ENCODE data around the gene EXOC4.

Gene EXOC4

DNA sequence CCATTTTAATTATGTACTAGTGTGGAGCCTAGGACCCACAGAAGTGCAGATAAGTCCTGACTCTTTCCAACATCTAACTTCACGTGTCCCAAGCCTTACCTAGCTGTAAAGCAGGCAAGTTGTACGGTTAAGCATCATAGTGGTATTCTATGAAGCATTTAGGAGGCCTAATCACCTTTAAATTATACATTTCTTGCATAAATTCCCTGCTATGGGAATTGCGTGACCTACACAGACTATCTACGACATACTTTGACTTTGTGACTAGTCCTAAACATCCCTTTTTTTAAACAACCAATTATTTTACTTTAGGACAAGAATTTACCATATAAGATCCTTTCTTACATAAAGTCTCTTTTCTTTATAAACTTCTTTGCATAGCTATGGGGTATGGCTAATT is 836.6 kb downstream of the EXOC4 start:
- DNase-seq (ENCODE audit: low spot score), result peak; percentile 21
- H3K9ac ChIP-seq (ENCODE audit: low read depth, low read length, poor library complexity), result no peak overlapping the region
- H2BK15ac ChIP-seq (ENCODE audit: low read length), result no peak overlapping the region
- no peak overlapping the region for H3K4me2 ChIP-seq (ENCODE audit: insufficient read depth, low read length, poor library complexity, severe bottlenecking)
- H3K14ac ChIP-seq (ENCODE audit: low read length), result no peak overlapping the region
- no peak overlapping the region for H3K27ac ChIP-seq (replicated peaks; ENCODE audit: low read length)
- H3K9me3 ChIP-seq (replicated peaks in 1 of 2; ENCODE audit: control insufficient read depth in 2 of 2, insufficient read depth in 1 of 2, low read depth in 1 of 2, low read length in 2 of 2), result peaks cover 5 to 22% of the 10 kb centered on the region in 2 donors
- WGBS, 2 donors (ENCODE audit: extremely low coverage in 2 of 2, insufficient read length in 2 of 2, insufficient replicate concordance in 1 of 2), result no CpG with 5 or more reads among the region's 4 CpGs
- no peaks in the 10 kb centered on the region for H3K27me3 ChIP-seq (ENCODE audit: control insufficient read depth in 3 of 3, insufficient read depth in 3 of 3, low read depth in 1 of 3, low read length in 3 of 3)
- no peak overlapping the region for H2BK5ac ChIP-seq (ENCODE audit: low read length)
- H3K23ac ChIP-seq (ENCODE audit: low read depth, low read length, poor library complexity), result no peak overlapping the region
- H3K36me3 ChIP-seq (replicated peaks in 1 of 2; ENCODE audit: control insufficient read depth in 2 of 2, insufficient read depth in 2 of 2, low read length in 2 of 2), result no peaks in the 10 kb centered on the region
- H2BK12ac ChIP-seq (ENCODE audit: low read length), result no peak overlapping the region
- no peak overlapping the region for H4K91ac ChIP-seq (ENCODE audit: low read depth, low read length, poor library complexity)
- no peak overlapping the region for H4K8ac ChIP-seq (ENCODE audit: low read depth, low read length)
- no peaks in the 10 kb centered on the region for H3K79me1 ChIP-seq (ENCODE audit: low read depth, low read length)
- H2AFZ ChIP-seq (ENCODE audit: low read length), result no peak overlapping the region
- no peak overlapping the region for H3K4ac ChIP-seq (ENCODE audit: low read length)
- H3K4me1 ChIP-seq (ENCODE audit: control insufficient read depth in 2 of 2, insufficient read depth in 1 of 2, low read depth in 1 of 2, low read length in 2 of 2), result no peaks in the 10 kb centered on the region
- H2AK5ac ChIP-seq (ENCODE audit: low read depth, low read length), result no peak overlapping the region
- H3K4me3 ChIP-seq (ENCODE audit: low read length in 2 of 2), result no peak overlapping the region
- no peak overlapping the region for H3K18ac ChIP-seq (ENCODE audit: low read length)
- no peak overlapping the region for H2BK120ac ChIP-seq (ENCODE audit: low read depth, low read length)

DNA sequence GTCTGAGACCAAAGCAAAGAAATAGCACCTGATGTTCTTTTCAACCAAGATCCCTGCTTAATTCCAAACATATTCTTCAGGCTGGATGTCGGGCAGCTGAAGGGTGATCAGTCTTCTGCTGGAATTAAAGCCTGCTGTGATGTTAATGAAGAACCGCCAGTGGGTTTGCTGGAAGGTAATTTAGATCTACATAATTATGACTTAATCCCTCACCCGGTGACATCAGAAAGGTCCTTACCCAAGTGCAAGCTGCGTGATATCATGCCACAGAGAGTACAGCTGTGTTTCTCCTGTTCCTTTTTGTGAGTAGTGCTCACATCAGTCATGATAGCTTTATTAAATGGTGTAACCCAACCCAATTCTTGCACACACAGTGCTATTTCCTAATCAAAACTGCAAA is 845.2 kb downstream of the EXOC4 start:
- H4K8ac ChIP-seq (ENCODE audit: low read depth, low read length), result no peak overlapping the region
- H2BK15ac ChIP-seq (ENCODE audit: low read length), result no peak overlapping the region
- H3K27me3 ChIP-seq (ENCODE audit: control insufficient read depth in 3 of 3, insufficient read depth in 3 of 3, low read depth in 1 of 3, low read length in 3 of 3), result no peaks in the 10 kb centered on the region
- H3K36me3 ChIP-seq (replicated peaks in 1 of 2; ENCODE audit: control insufficient read depth in 2 of 2, insufficient read depth in 2 of 2, low read length in 2 of 2), result no peaks in the 10 kb centered on the region
- no peak for DNase-seq (ENCODE audit: low spot score)
- no peak overlapping the region for H2AK5ac ChIP-seq (ENCODE audit: low read depth, low read length)
- H3K18ac ChIP-seq (ENCODE audit: low read length), result no peak overlapping the region
- H3K27ac ChIP-seq (replicated peaks; ENCODE audit: low read length), result no peak overlapping the region
- no peak overlapping the region for H3K9ac ChIP-seq (ENCODE audit: low read depth, low read length, poor library complexity)
- no peak overlapping the region for H2AFZ ChIP-seq (ENCODE audit: low read length)
- H2BK5ac ChIP-seq (ENCODE audit: low read length), result no peak overlapping the region
- H2BK12ac ChIP-seq (ENCODE audit: low read length), result no peak overlapping the region
- H3K4me1 ChIP-seq (ENCODE audit: control insufficient read depth in 2 of 2, insufficient read depth in 1 of 2, low read depth in 1 of 2, low read length in 2 of 2), result no peaks in the 10 kb centered on the region
- H2BK120ac ChIP-seq (ENCODE audit: low read depth, low read length), result no peak overlapping the region
- no peak overlapping the region for H3K4ac ChIP-seq (ENCODE audit: low read length)
- WGBS, 2 donors (ENCODE audit: extremely low coverage in 2 of 2, insufficient read length in 2 of 2, insufficient replicate concordance in 1 of 2), result no CpG with 5 or more reads among the region's 4 CpGs
- H3K14ac ChIP-seq (ENCODE audit: low read length), result no peak overlapping the region
- no peak overlapping the region for H3K23ac ChIP-seq (ENCODE audit: low read depth, low read length, poor library complexity)
- no peak overlapping the region for H3K4me2 ChIP-seq (ENCODE audit: insufficient read depth, low read length, poor library complexity, severe bottlenecking)
- no peaks in the 10 kb centered on the region for H3K79me1 ChIP-seq (ENCODE audit: low read depth, low read length)
- peaks cover 0 to 5% of the 10 kb centered on the region in 2 donors for H3K9me3 ChIP-seq (replicated peaks in 1 of 2; ENCODE audit: control insufficient read depth in 2 of 2, insufficient read depth in 1 of 2, low read depth in 1 of 2, low read length in 2 of 2)
- H3K4me3 ChIP-seq (ENCODE audit: low read length in 2 of 2), result no peak overlapping the region
- H4K91ac ChIP-seq (ENCODE audit: low read depth, low read length, poor library complexity), result no peak overlapping the region

DNA sequence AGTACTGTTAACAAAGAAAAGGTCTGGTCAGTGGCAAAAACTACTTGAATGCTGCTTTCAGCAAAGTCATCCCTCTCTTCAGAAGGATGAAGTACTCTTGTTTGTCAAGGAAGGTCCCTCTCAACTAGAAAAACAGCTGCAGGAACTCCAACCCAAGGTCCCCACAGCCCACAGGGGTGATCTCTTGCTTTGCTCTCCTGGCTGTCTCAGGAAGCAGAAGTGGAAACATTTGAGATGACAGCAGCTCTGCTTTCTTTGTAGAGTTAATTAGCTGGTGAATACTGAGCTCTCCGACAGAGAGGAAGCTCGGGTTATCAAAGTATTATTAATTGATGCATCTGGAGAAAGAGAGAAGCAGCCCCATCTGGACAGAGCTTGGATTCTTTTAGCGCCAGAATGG is 848.8 kb downstream of the EXOC4 start:
- Histone ChIP-seq H3K27me3 (ENCODE audit: control insufficient read depth in 3 of 3, insufficient read depth in 3 of 3, low read depth in 1 of 3, low read length in 3 of 3) (no peaks in the 10 kb centered on the region), H3K4ac (ENCODE audit: low read length) (no peak overlapping the region), H2BK120ac (ENCODE audit: low read depth, low read length) (no peak overlapping the region), H3K18ac (ENCODE audit: low read length) (no peak overlapping the region), H2BK12ac (ENCODE audit: low read length) (no peak overlapping the region), H3K9ac (ENCODE audit: low read depth, low read length, poor library complexity) (no peak overlapping the region), H3K36me3 (replicated peaks in 1 of 2; ENCODE audit: control insufficient read depth in 2 of 2, insufficient read depth in 2 of 2, low read length in 2 of 2) (no peaks in the 10 kb centered on the region), H3K27ac (replicated peaks; ENCODE audit: low read length) (no peak overlapping the region), H3K9me3 (replicated peaks in 1 of 2; ENCODE audit: control insufficient read depth in 2 of 2, insufficient read depth in 1 of 2, low read depth in 1 of 2, low read length in 2 of 2) (peaks cover 0 to 5% of the 10 kb centered on the region in 2 donors), H4K91ac (ENCODE audit: low read depth, low read length, poor library complexity) (no peak overlapping the region), H2BK15ac (ENCODE audit: low read length) (no peak overlapping the region), H3K23ac (ENCODE audit: low read depth, low read length, poor library complexity) (no peak overlapping the region), H2BK5ac (ENCODE audit: low read length) (no peak overlapping the region), H3K79me1 (ENCODE audit: low read depth, low read length) (no peaks in the 10 kb centered on the region), H3K4me1 (ENCODE audit: control insufficient read depth in 2 of 2, insufficient read depth in 1 of 2, low read depth in 1 of 2, low read length in 2 of 2) (no peaks in the 10 kb centered on the region), H3K14ac (ENCODE audit: low read length) (no peak overlapping the region), H3K4me3 (ENCODE audit: low read length in 2 of 2) (no peak overlapping the region), H2AK5ac (ENCODE audit: low read depth, low read length) (no peak overlapping the region), H4K8ac (ENCODE audit: low read depth, low read length) (no peak overlapping the region), H2AFZ (ENCODE audit: low read length) (no peak overlapping the region), H3K4me2 (ENCODE audit: insufficient read depth, low read length, poor library complexity, severe bottlenecking) (no peak overlapping the region)
- no peak for DNase-seq (ENCODE audit: low spot score)
- WGBS, 2 donors (ENCODE audit: extremely low coverage in 2 of 2, insufficient read length in 2 of 2, insufficient replicate concordance in 1 of 2), result no CpG with 5 or more reads among the region's 3 CpGs

DNA sequence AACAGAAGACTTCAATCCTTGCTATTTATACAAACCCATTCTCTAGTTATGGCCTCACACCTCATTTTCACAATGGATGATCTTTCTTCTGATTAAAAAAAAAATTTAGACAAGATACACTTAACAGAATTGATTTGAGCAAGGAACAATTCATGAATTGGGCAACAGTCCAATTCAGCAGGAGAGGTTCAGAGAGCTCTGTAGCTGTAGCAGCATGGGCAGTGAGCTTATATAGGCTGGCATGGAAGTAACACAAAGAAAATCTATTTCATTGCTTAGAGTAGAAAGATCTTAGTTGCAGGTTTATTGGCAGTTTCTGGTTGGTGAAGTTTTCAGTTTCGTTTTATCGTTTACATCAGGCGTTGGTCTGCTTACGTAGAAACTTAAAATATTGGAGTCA is 851.3 kb downstream of the EXOC4 start:
- H3K4me3 ChIP-seq (ENCODE audit: low read length in 2 of 2), result no peak overlapping the region

More for the DNA sequence above, 851.3 kb downstream of the EXOC4 start:
- no peak overlapping the region for H4K91ac ChIP-seq (ENCODE audit: low read depth, low read length, poor library complexity)
- H2AFZ ChIP-seq (ENCODE audit: low read length), result no peak overlapping the region
- H3K18ac ChIP-seq (ENCODE audit: low read length), result no peak overlapping the region
- H3K9ac ChIP-seq (ENCODE audit: low read depth, low read length, poor library complexity), result no peak overlapping the region
- no peaks in the 10 kb centered on the region for H3K4me1 ChIP-seq (ENCODE audit: control insufficient read depth in 2 of 2, insufficient read depth in 1 of 2, low read depth in 1 of 2, low read length in 2 of 2)
- no peak overlapping the region for H3K4me2 ChIP-seq (ENCODE audit: insufficient read depth, low read length, poor library complexity, severe bottlenecking)
- H2BK15ac ChIP-seq (ENCODE audit: low read length), result no peak overlapping the region
- H3K36me3 ChIP-seq (replicated peaks in 1 of 2; ENCODE audit: control insufficient read depth in 2 of 2, insufficient read depth in 2 of 2, low read length in 2 of 2), result no peaks in the 10 kb centered on the region
- H2BK5ac ChIP-seq (ENCODE audit: low read length), result no peak overlapping the region
- H4K8ac ChIP-seq (ENCODE audit: low read depth, low read length), result no peak overlapping the region
- H2AK5ac ChIP-seq (ENCODE audit: low read depth, low read length), result no peak overlapping the region
- H3K79me1 ChIP-seq (ENCODE audit: low read depth, low read length), result no peaks in the 10 kb centered on the region
- peaks cover 0 to under 1% of the 10 kb centered on the region in 2 donors for H3K9me3 ChIP-seq (replicated peaks in 1 of 2; ENCODE audit: control insufficient read depth in 2 of 2, insufficient read depth in 1 of 2, low read depth in 1 of 2, low read length in 2 of 2)
- no CpG with 5 or more reads among the region's 4 CpGs for WGBS, 2 donors (ENCODE audit: extremely low coverage in 2 of 2, insufficient read length in 2 of 2, insufficient replicate concordance in 1 of 2)
- no peak for DNase-seq (ENCODE audit: low spot score)
- H2BK120ac ChIP-seq (ENCODE audit: low read depth, low read length), result no peak overlapping the region
- no peak overlapping the region for H3K23ac ChIP-seq (ENCODE audit: low read depth, low read length, poor library complexity)
- no peak overlapping the region for H2BK12ac ChIP-seq (ENCODE audit: low read length)
- no peak overlapping the region for H3K27ac ChIP-seq (replicated peaks; ENCODE audit: low read length)
- H3K4ac ChIP-seq (ENCODE audit: low read length), result no peak overlapping the region
- no peak overlapping the region for H3K14ac ChIP-seq (ENCODE audit: low read length)
- no peaks in the 10 kb centered on the region for H3K27me3 ChIP-seq (ENCODE audit: control insufficient read depth in 3 of 3, insufficient read depth in 3 of 3, low read depth in 1 of 3, low read length in 3 of 3)
